Ammon's horn (tissue), 1 donor: ENCODE results near the gene EPN1.

ENCODE experiments used
- DNase-seq: peaks from one replicate; pipeline ENCODE4 v3.0.0-alpha.2; 2016; ENCODE audit warnings: low spot score

The EPN1 gene

DNA sequence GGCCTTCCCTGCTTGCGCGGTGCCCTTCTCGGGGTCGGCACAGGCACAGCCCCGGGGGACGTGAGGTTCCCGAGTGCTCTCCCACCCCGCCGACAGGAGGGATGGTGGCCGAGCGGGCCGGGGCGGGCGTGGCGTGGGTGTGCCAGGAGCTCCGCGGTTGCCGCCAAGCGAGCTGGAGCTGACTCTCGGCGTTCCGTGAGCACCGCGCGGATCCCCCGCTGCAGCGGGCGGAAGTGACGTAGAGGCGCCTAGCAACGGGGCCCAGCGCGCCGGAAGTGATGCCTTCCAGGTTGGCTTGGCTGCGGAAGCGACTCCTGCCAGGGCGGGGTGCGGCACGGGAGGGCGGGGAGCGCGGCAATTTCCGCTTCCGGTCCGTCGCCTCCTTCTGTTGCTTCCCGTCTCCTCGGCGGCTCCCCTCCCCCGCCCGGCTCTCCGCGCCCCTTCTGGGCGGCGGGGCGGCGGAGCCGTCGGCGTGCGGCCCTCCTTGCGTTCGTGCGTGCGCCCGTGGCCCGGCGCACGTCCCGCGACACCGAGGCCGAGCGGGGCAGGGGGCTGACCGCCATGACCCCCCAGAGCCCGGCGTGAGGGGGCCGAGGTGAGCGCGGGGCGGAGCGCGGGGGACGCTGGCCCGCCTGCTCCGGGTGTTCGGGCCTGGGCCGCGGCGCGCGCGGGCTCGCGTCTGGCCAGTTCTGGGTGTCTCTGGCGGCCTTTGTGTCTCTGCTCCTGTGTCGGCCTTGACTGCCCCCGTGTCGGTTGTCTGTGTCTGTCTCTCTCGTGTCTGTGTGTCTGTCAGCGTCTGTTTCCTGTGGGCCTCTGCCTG lies at the start of gene EPN1:
EPN1 (plus strand) TSS at position 386 of the 820 bp plus-strand sequence. CDS start 3,402 bp downstream, outside the sequence.
- DNase-seq = peak; percentile 97

DNA sequence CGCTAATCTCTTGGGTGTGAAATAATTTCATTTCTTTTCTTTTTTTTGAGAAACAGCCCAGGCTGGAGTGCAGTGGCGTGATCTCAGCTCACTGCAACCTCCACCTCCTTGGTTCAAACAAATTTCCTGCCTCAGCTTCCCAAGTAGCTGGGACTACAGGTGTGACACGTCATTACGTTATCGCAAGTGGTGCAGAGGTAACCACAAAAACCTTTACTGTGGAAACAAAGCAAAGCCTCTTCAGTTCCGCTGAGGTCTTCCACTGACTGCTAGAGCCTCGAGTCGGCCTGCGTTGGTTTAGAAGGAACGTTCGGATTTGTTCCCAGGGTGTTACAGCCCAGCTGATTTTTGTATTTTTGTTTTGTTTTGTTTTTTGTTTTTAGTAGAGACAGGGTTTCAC lies 48.7 kb upstream of the EPN1 start:
- DNase-seq = no peak

DNA sequence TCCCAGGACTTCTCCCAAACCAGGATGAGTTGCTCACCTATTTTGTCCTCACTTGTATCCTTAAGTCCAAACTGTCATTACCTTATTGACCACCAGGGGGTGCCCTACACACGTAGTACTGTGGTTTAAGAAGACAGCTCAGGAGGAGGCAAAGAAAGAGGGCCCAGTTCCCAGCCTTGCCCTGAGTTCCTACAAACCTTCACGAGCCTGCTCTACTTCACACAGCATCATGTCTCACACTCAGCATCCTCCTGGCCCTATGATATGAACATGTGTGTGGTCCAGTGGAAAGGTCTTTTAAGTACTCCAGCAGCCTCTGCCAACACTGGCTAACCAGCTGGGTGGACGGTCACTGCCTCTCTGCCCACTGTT lies 42.6 kb upstream of the EPN1 start:
- DNase-seq = peak; percentile 96

DNA sequence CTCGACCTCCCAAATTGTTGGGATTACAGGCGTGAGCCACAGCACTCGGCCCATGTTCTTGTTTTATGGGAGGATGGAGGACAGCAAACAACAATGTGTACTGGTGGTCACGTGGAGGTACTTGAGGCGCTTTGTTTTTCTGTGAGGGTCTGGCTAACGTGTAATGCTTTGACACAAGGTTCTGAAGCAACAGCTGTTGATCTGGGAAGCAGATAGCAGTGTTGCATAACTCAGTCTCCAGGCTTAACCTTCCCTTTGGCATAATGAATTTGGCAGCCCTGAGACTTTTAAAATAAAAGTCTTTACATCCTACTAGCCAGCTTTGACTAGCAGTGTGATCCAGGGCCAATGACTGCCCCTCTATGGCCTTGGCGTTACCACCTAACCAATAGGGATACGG lies 41.2 kb upstream of the EPN1 start:
- DNase-seq = no peak

DNA sequence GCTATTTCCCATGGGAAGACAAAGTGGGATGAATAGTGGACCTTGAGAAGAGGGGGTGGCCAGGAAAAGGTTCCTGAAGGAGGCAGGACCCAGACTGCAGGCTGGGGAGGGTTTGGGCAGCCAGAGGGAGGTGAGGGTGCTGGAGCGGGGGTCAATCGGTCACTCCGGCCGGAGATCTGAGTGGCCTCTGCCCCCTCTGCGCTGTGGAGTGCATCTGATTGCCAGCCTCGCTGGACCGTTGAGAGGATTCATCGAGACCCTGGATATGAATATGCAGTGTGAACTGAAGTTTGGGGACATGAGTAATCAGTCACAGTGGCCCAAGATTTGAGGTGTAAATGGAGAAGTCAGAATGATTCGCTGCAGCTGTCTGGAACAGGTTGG lies 39.7 kb upstream of the EPN1 start:
- no peak for DNase-seq

DNA sequence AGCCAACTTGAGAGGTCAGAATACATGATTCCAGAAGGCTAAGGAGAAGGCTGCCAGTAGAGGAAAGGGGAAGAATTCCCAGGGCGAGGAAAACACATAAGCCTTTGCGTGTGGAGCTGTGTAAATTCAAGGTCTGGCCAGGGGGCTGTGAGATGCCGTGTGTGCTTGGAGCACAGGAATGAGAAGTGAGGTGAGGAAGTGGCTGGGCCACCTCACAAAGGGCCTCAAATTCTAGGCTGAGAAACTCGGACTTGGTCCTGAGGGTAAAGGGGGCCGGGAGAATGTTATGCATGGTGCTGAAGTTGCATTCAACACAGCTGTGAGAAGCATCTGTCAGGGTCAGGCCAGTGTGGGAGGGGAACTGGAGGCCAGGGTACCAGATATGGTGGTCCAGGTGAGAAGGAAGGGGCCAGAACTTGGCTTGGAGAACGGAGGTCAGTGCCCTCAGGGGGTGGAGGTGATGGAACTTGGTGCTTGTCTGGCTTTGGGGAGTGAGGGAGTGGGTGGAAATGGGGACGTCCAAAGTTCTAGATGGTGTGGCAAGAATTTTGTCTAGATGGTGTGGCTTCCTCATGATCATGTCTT lies 39.1 kb upstream of the EPN1 start:
- no peak for DNase-seq

DNA sequence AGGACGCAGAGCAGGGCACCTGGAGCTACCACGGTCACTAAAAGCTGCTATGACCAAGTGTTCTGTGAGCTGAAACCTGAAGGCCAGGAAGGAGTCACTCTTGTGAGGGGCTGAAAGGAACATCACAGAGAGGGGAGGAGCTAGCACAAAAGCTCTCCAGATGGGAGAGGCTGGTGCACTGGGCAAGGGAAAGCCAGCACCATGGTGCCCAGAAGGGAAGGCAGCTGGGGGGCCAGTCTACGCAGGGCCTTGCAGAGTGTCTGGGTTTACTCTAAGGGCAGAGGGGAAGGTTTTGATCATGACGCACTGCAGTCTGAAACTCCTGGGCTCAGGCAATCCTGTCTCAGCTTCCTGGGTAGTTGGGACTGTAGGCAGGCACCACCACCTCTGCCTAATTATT lies 38.3 kb upstream of the EPN1 start:
- DNase-seq = no peak

DNA sequence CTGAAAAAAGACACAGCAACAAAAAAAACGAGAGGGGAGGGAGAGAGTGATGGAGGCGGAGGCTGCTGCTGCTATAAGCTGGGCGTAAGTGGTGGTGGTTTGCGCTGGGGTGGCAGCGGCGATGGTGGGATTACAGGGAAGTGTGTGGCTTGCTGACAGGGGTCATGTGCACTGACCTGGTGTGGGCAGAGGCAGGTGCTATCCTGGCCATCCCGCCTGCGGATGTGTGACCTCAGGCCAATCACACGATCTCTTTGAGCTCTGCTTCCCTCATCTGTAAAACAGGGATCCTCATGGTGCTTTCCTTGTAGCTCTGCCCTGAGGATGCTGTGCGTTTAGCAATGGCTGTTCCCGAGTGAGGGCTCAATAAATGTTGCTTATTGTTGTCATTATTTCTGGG lies 37.5 kb upstream of the EPN1 start:
- no peak for DNase-seq

DNA sequence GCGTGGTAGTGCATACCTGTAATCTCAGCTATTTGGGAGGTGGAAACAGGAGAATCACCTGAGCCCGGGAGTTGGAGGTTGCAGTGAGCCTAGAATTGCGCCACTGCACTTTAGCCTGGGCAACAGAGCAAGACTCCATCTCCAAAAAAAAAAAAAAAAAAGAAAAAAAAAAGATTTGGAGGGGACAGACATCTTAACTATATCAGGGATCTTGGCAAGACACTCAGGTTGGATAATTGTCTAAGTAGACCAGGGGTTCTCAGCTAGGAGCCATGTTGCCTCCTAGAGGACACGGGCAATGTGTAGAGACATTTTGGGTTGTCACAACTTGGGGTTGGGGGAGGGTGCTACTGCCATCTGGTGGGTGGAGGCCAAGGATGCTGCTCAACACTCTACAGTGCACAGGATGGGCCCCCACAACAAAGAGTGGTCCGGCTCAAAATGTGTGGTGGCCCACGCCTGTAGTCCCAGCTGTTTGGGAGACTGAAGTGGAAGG lies 36.1 kb upstream of the EPN1 start:
- no peak for DNase-seq

DNA sequence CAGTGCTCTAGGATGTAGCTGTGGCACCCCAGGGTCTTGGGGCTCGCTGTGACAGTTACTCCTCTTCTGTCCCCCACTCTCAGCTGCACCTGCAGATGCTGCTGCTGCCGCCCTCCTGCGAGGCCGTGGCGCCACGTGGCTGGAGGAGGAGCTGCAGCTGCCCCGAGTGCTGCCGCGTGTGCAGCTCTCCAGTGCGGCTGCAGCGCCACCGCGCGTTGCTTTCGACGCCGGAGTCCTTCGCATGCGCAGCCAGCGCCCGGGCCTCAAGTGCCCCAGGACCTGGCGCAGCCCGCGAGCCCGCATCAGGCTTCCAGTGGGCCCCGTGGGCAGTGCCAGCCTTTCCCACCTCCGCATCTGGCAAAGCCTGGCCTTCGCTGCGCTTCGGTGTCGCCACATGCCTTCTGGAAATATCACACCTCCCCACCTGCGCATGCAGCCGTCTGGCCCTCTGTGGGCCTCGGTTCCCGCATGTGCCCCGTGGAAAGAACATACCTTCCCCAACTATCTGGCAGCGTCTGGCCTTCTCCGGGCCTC lies 34.9 kb upstream of the EPN1 start:
- DNase-seq = peak; percentile 80

DNA sequence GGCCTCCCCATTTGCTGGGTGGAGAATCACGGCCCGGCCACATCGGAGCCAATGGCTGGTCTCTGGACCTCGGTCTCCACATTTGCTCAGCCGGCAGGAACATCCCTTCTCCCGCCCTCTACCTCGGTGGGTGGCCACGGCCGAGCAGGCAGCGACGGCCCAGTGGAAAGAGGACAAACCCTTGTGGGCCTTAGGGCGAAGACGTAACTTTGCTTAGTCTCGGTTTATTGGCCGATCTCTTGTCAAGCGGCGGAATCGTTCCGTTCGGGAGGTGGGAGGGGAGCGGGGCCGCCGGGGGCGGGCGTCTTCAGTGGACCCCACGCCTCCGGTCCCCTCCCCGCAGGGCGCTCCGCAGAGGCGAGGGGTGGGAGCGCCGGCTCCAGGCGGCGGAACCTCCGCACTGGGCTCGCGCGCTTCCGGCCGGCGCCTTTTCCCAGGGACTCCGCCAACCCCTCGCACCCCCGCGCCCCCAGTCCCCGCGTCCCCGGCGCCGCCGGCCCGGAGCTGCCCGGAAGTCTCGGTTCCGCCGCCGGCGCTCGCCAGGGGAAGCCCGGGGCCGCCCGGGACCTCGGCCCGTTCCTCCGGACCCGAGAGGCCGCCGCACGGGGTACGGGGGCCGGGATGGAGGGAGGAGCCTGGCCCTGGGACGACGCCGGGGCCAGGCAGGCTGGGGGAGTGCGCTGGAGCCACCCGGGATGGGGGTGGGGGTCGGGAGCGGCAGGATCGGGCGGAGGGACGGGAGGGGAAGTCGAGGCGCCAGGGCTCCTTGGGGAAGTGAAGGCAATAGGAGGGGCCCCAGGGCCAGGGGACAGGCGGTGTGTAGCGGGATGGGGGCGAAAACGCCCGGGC lies 34.2 kb upstream of the EPN1 start, which contains the start of gene ZNF580:
ZNF580 (plus strand) TSS at position 426 of the 849 bp plus-strand sequence. CDS start 1,507 bp downstream, outside the sequence.
- peak; percentile 56 for DNase-seq

DNA sequence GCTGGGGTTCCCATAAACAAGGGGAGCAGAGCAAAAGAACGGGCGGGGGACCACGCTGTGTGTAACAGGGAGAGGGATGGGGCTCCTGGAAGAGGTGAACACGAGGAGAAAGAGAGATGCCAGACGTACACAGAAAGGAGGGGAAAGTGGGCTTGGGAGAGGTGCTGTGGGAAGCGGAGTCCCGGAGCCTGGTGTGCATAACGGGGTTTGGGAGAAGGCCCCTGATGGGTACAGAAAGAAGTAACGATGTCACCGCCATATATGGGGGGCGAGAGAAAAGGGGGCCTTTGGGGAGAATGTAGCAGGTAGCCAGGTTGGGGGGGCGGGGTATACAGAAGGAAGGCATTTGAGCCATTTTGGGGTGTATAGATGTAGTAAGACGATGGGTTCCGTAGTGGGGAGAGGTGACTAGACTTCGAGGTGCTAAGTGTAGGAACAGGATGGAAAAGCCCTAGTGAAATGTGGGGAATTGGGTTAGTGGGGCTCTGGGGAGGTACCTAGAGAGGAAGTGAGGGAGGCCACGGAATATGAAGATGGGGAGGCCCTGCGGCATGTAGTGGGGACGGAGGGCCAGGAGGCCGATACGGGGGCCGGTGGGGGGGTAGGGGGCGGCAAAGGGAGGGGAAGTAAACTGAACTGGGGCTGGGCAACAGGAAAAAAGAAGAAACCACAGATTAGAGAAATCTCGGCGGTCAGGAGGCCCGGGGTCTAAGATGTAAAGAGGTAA lies 33.4 kb upstream of the EPN1 start:
- no peak for DNase-seq

DNA sequence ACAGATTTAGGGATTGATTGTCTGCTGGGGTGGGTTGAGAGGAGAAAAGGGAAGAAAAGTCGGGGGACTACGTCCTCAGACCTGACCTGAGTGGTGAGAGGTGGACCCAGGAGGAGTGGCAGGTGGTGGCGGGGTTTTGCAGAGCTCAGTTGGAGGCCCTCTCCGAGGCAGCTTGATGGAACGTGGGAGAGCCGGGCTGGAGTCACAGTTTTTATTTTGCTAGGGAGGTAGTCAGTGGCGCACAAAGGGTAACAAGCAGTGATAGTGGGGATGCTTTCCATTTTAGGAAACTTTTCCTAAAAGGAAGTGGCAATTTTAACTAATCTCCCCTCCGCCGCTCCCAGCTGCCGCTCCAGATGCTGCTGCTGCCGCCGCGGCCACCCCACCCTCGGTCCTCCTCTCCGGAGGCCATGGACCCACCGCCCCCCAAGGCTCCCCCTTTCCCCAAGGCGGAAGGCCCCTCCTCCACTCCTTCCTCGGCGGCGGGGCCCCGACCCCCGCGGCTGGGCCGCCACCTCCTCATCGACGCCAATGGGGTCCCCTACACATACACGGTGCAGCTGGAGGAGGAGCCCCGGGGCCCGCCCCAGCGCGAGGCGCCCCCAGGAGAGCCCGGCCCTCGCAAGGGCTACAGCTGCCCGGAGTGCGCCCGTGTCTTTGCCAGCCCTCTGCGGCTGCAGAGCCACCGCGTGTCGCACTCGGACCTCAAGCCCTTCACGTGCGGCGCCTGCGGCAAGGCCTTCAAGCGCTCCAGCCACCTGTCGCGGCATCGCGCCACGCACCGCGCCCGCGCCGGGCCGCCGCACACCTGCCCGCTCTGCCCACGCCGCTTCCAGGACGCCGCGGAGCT lies 32.6 kb upstream of the EPN1 start:
- DNase-seq = no peak

DNA sequence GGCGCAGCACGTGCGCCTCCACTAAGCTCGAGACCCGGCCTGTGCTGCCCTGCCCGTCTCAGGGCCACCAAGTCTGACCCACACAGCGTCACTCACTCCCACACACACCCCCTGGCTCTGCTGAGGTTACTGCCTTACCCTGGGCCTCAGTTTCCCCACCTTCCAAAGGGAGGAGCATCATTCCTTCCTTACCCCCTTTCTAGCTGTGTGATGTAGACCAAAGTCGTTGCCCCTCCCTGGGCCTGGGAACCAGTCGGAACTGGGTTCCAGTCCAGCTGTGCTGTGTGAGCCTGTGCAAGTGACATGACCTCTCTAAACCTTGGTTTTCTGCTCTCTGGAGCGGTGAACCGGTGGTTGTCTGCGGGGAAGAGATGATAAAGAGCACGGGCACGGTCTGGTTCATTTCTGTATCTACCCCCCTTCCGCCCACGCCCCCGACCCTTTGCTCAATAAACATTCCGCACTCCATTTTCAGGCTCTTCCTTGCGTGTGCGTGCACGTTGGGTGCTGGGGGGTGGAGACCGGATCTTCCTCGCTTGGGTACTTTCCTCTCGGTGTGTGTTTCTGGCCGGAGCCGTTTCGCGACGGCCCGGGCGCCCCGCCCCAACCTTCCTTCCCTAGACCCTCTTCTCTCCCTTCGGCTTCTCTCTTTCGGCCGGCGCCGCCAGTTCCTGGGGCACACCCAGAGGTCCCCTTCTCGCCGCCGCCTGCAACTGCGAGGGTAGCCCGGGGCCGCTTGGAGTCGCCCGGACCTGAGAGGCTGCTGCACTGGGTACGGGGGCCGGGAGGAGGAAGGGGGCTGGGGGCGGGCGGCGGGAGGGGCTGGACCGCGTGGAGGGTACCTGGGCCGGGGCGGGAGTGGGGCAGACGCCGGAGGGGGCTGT lies 31.8 kb upstream of the EPN1 start, which contains the start of gene ZNF581:
ZNF581 (plus strand) TSS at position 647 of the 884 bp plus-strand sequence. CDS start 923 bp downstream, outside the sequence.
- peak; percentile 72 for DNase-seq

DNA sequence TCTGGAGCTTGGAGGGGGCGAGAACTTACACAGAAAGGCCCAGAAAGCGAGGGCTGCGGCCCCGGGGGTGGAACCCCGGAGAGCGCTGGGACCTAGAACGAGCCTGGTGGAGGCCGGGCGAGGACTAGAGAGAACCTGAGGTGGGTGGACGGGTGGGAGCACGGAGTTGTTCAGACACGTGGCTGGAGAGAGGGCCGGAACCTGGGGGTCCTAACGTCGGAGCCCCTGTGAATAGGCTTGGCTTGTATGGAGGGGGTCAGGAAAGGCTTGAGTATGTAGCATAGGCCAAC lies 31.2 kb upstream of the EPN1 start:
- DNase-seq = no peak

DNA sequence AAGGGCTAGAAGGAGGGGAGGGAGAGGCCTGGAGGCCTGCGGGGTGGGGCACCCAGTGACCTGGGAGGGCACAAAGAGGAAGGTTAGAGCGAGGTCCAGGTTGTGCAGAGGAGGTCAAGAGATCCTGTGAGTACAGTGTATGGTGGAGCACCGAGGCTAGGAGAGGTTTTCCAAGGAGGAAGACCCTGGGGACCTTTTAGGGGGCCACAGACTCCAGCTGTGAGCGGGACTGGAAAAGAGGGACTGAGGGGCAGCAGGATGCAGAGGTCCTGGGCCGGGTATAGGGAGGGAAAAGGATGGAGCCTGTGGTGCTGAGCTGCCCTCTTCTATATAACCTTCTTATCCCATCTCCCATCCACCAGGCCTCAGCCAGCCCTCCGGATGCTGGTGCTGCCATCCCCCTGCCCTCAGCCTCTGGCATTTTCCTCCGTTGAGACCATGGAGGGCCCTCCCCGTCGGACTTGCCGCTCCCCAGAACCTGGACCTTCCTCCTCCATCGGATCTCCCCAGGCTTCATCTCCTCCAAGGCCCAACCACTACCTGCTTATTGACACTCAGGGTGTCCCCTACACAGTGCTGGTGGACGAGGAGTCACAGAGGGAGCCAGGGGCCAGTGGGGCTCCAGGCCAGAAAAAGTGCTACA lies 30.7 kb upstream of the EPN1 start:
- DNase-seq = no peak

DNA sequence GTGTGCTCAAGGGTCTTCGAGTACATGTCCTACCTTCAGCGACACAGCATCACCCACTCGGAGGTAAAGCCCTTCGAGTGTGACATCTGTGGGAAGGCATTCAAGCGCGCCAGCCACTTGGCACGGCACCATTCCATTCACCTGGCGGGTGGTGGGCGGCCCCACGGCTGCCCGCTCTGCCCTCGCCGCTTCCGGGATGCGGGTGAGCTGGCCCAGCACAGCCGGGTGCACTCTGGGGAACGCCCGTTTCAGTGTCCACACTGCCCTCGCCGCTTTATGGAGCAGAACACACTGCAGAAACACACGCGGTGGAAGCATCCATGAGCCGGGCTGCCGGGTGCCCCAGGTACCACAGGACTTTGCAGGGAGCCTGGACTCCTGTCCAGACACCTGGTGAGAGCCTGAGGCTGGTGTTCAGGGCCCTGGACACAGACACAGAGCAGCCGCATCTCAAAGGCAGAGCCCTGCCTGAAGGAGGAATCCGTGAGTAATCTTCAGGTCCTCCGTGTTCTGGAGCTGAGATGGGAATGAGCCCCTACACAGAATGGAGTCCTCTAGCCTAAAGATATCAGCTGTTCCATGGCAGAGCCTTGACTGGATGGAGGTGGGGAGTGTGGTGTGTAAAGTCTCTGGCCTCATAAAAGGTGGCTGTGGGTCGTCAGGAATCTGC lies 30.0 kb upstream of the EPN1 start:
- no peak for DNase-seq

DNA sequence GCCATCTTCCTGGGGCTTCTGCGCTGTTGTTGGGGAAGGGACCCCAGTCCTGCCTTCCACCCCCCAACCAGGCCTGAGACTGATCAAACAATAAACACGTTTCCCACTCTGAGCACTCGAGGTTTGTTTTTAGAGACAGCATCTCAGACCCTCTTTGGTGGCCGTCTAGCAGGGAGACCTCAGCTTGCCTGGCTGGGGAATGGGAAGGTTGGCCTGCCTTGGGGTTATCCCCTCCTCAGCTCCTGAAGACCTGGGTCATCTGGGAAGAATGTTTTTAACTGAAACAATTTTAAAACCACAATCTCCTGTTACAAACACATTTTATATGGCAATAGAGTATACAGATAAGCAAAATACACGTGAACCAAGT lies 29.5 kb upstream of the EPN1 start:
- no peak for DNase-seq
